CD14-positive monocyte (primary cell): Measurements from ENCODE around the gene CD34. TPM values are rescaled to one million over a fixed set of nuclear protein-coding genes. Genes with fewer than 3 reads are reported as not detected.
A peak's percentile ranks its signal among the peaks of the same experiment; 100 is the strongest.

ENCODE experiments used
- DNase-seq, 3 donors: peaks; one replicate each; pipeline ENCODE4 v3.0.0-alpha.2; 2011 to 2022
- H2AFZ ChIP-seq: 2 replicates; pipeline ENCODE4 v1.6.0; 2012; ENCODE audit warnings: mild to moderate bottlenecking, low read depth, low read length, inconsistent platforms; ENCODE audit not compliant: insufficient read depth, poor library complexity, severe bottlenecking
- H3K27ac ChIP-seq, 2 donors: 1 replicate in 1 of 2; 2 replicates in 1 of 2; pipeline ENCODE4 v1.5.1; 2012 to 2013; ENCODE audit warnings: low read length in 2 of 2, control low read depth in 1 of 2, inconsistent platforms in 1 of 2, low read depth in 1 of 2, mild to moderate bottlenecking in 1 of 2
- H3K27me3 ChIP-seq, 2 donors: one replicate each; pipeline versions ENCODE4 v1.6.0 to v1.6.1; 2011 to 2013; ENCODE audit warnings: low read length in 2 of 2; ENCODE audit not compliant: control insufficient read depth in 2 of 2, insufficient read depth in 2 of 2
- H3K36me3 ChIP-seq, 2 donors: replicated peaks in 1 of 2; 1 replicate in 1 of 2; 2 replicates in 1 of 2; pipeline versions ENCODE4 v1.5.1 to v1.6.1; 2012 to 2013; ENCODE audit warnings: low read length in 2 of 2, control low read depth in 1 of 2, inconsistent platforms in 1 of 2, mild to moderate bottlenecking in 1 of 2; ENCODE audit not compliant: insufficient read depth in 2 of 2, control insufficient read depth in 1 of 2
- H3K4me1 ChIP-seq, 2 donors: 1 replicate in 1 of 2; 2 replicates in 1 of 2; pipeline versions ENCODE4 v1.5.1 to v1.6.1; 2012 to 2013; ENCODE audit warnings: low read length in 2 of 2, control low read depth in 1 of 2, inconsistent platforms in 1 of 2, mild to moderate bottlenecking in 1 of 2, moderate library complexity in 1 of 2; ENCODE audit not compliant: insufficient read depth in 2 of 2, control insufficient read depth in 1 of 2
- H3K4me2 ChIP-seq: replicated peaks from 2 replicates; pipeline ENCODE3; 2012; ENCODE audit warnings: low read length, moderate library complexity, mild to moderate bottlenecking; ENCODE audit not compliant: poor library complexity, severe bottlenecking; ENCODE audit errors: extremely low read depth
- H3K4me3 ChIP-seq, 3 experiments: fragments of 200-600 bp in 1 of 3; sonication (generic) in 1 of 3; replicated peaks in 1 of 3; 1 replicate in 2 of 3; 2 replicates in 1 of 3; pipeline ENCODE4 v1.5.1; 2011 to 2013; ENCODE audit warnings: low read length in 3 of 3, mild to moderate bottlenecking in 3 of 3, control low read depth in 2 of 3, low read depth in 2 of 3, inconsistent platforms in 1 of 3, moderate library complexity in 1 of 3
- H3K79me2 ChIP-seq: 2 replicates; pipeline ENCODE4 v1.6.0; 2012; ENCODE audit warnings: mild to moderate bottlenecking, control low read depth, inconsistent platforms, low read length, moderate library complexity; ENCODE audit not compliant: insufficient read depth
- H3K9ac ChIP-seq: 2 replicates; pipeline ENCODE4 v1.6.0; 2017; ENCODE audit warnings: low read length, mild to moderate bottlenecking; ENCODE audit not compliant: insufficient read depth, poor library complexity, severe bottlenecking
- H3K9me3 ChIP-seq, 2 donors: replicated peaks in 1 of 2; 1 replicate in 1 of 2; 2 replicates in 1 of 2; pipeline versions ENCODE4 v1.5.1 to v1.6.1; 2012 to 2013; ENCODE audit warnings: low read length in 2 of 2, control low read depth in 1 of 2; ENCODE audit not compliant: control insufficient read depth in 1 of 2, insufficient read depth in 1 of 2
- H4K20me1 ChIP-seq: 2 replicates; pipeline ENCODE4 v1.6.0; 2012; ENCODE audit warnings: mild to moderate bottlenecking, low read length, control low read depth, moderate library complexity; ENCODE audit not compliant: insufficient read depth
- H3K27ac Mint-ChIP-seq, 7 donors: one replicate each; pipeline ENCODE4 v1.8.0; 2020; ENCODE audit warnings: mild to moderate bottlenecking in 7 of 7, mixed read lengths in 7 of 7, moderate library complexity in 6 of 7, inconsistent platforms in 2 of 7
- H3K27me3 Mint-ChIP-seq, 3 donors: one replicate each; pipeline ENCODE4 v1.8.0; 2021 to 2022; ENCODE audit warnings: low read depth in 3 of 3, mild to moderate bottlenecking in 3 of 3, mixed read lengths in 3 of 3, moderate library complexity in 3 of 3, inconsistent platforms in 1 of 3
- H3K36me3 Mint-ChIP-seq, 2 donors: one replicate each; pipeline ENCODE4 v1.8.0; 2020; ENCODE audit warnings: mixed read lengths in 2 of 2, inconsistent platforms in 1 of 2, mild to moderate bottlenecking in 1 of 2
- H3K4me1 Mint-ChIP-seq: one replicate; pipeline ENCODE4 v1.8.0; 2020; ENCODE audit warnings: mild to moderate bottlenecking, mixed read lengths
- H3K4me3 Mint-ChIP-seq, 2 donors: one replicate each; pipeline ENCODE4 v1.8.0; 2020; ENCODE audit warnings: mild to moderate bottlenecking in 2 of 2, mixed read lengths in 2 of 2, moderate library complexity in 1 of 2
- H3K9me3 Mint-ChIP-seq, 7 donors: one replicate each; pipeline ENCODE4 v1.8.0; 2020 to 2022; ENCODE audit warnings: mixed read lengths in 7 of 7, mild to moderate bottlenecking in 6 of 7, moderate library complexity in 6 of 7, inconsistent platforms in 2 of 7
- WGBS: methylation state at CpG from one replicate; pipeline ENCODE4 v1.1.5; 2013; ENCODE audit warnings: missing lambda C conversion rate; ENCODE audit not compliant: insufficient coverage; 5-methylcytosine and 5-hydroxymethylcytosine counted together
- intact Hi-C, 2 donors: fragments of 100-400 bp; cut with micrococcal nuclease; formaldehyde crosslinking; loops; one replicate each; pipeline versions ENCODE4 v1.15.0 to v1.15.1; 2023
- polyA plus RNA-seq, 3 donors: library from polyadenylated mRNA; depleted of rRNA in 1 of 3; unstranded in 2 of 3; stranded (reverse) in 1 of 3; fragments of 300-500 nt in 2 of 3; fragments of >200 nt in 1 of 3; fragmentation: Illumina TruSeq in 2 of 3; gene quantifications; 1 replicate in 2 of 3; 2 replicates in 1 of 3; pipeline ENCODE4 v1.2.3, GENCODE V29; 2012 to 2021
- TF ChIP-seq, protein P1 (sequence below): fragments of 200-600 bp; IDR thresholded peaks from one replicate; pipeline ENCODE4 v1.8.0; 2022; ENCODE audit warnings: antibody characterized with exemption, mild to moderate bottlenecking

Gene CD34
- polyA plus RNA-seq, 3 donors, result 0.03 TPM; not detected in 2

DNA sequence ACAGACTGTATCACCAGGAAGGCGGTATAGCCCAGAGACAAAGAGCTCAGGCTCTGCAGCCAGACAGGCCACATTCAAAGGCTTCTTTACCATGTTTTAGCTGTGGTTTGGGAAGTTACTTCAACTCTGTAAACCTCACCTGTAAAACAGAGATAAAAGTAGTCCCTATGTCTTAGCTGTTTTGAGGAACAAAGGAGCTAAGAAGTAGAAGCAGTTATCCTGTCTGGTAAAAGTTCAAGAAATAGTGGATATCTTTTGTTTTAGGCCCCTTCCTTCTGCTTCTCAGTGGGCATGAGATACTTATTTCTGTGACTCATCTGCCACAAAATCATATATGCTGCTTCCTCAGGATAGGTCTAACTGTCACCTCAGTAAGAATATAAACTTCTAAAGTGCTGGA lies 6.5 kb downstream of the CD34 start:
- Histone ChIP-seq H3K4me1 (peaks cover 0 to 6% of the 10 kb centered on the region in 2 donors), H3K79me2 (no peaks in the 10 kb centered on the region), H2AFZ (peak overlapping the region; percentile 4), H3K4me3 (no peak overlapping the region), H4K20me1 (no peaks in the 10 kb centered on the region), H3K9ac (no peak overlapping the region), H3K36me3 (no peaks in the 10 kb centered on the region), H3K27me3 (peaks cover 0 to 9% of the 10 kb centered on the region in 2 donors), H3K9me3 (no peaks in the 10 kb centered on the region), H3K27ac (no peak overlapping the region), H3K4me2 (no peak overlapping the region)
- Mint-ChIP-seq H3K4me1 (peaks cover 25% of the 10 kb centered on the region), H3K4me3 (no peak overlapping the region), H3K9me3 (peaks cover 0 to 2% (median 0%) of the 10 kb centered on the region in 7 donors), H3K27ac (no peak overlapping the region), H3K36me3 (no peaks in the 10 kb centered on the region), H3K27me3 (peaks cover 9 to 11% (median 11%) of the 10 kb centered on the region in 3 donors)
- intact Hi-C loops, result no loop called here
- TF ChIP-seq, protein P1, sequence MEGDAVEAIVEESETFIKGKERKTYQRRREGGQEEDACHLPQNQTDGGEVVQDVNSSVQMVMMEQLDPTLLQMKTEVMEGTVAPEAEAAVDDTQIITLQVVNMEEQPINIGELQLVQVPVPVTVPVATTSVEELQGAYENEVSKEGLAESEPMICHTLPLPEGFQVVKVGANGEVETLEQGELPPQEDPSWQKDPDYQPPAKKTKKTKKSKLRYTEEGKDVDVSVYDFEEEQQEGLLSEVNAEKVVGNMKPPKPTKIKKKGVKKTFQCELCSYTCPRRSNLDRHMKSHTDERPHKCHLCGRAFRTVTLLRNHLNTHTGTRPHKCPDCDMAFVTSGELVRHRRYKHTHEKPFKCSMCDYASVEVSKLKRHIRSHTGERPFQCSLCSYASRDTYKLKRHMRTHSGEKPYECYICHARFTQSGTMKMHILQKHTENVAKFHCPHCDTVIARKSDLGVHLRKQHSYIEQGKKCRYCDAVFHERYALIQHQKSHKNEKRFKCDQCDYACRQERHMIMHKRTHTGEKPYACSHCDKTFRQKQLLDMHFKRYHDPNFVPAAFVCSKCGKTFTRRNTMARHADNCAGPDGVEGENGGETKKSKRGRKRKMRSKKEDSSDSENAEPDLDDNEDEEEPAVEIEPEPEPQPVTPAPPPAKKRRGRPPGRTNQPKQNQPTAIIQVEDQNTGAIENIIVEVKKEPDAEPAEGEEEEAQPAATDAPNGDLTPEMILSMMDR, result no peak
- no CpG with 5 or more reads among the region's 1 CpG for WGBS
- no peak for DNase-seq

GRCh38 chr1:207903767-207904166 lies 7.2 kb downstream of the CD34 start:
- H3K79me2 ChIP-seq, result no peaks in the 10 kb centered on the region
- TF ChIP-seq, protein P1, result no peak
- no peak overlapping the region for H3K27ac ChIP-seq
- peaks cover 0 to 3% of the 10 kb centered on the region in 2 donors for H3K27me3 ChIP-seq
- H3K36me3 ChIP-seq, result no peaks in the 10 kb centered on the region
- no peak overlapping the region for H3K4me3 ChIP-seq
- H3K4me2 ChIP-seq, result no peak overlapping the region
- H3K4me1 ChIP-seq, result peaks cover 0 to 6% of the 10 kb centered on the region in 2 donors
- no peaks in the 10 kb centered on the region for H3K36me3 Mint-ChIP-seq
- no peak overlapping the region for H3K4me3 Mint-ChIP-seq
- H3K27ac Mint-ChIP-seq, result no peak overlapping the region
- H3K9me3 ChIP-seq, result no peaks in the 10 kb centered on the region
- H3K9ac ChIP-seq, result no peak overlapping the region
- peaks cover 24% of the 10 kb centered on the region for H3K4me1 Mint-ChIP-seq
- 80% methylated on average over 1 of the region's 3 CpGs for WGBS
- intact Hi-C loops, result no loop called here
- no peaks in the 10 kb centered on the region for H4K20me1 ChIP-seq
- no peaks in the 10 kb centered on the region for H3K9me3 Mint-ChIP-seq
- H2AFZ ChIP-seq, result peak overlapping the region; percentile 4
- H3K27me3 Mint-ChIP-seq, result peaks cover 4% of the 10 kb centered on the region in 3 donors
- DNase-seq, result peak in 1 of 3 donors; percentile 53
